ENCODE data around the gene CTPS1. TPM values are rescaled to one million over a fixed set of nuclear protein-coding genes. Genes with fewer than 3 reads are reported as not detected.

CTPS1 gene
- total RNA-seq, 1 donor from 2014 or later = 60.5 TPM

DNA sequence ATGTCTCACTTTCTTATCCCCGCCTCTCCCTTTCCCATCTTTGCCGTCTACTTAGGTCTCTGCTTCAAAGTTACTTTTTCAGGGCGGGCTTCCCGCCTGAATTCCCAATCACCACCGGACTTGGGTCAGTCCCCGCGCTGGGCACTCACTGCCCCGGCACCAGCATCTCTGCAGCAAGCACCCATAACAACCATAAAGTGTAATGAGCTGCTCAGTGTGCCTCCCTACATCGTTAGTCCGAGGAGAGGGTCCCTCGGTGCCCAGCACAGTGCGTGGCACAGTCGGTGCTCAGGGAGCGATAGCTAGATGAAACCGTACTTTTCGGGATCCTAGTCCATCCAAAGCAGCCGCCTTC is 633 bp upstream of the CTPS1 start:
- TF ChIP-seq, protein P1, sequence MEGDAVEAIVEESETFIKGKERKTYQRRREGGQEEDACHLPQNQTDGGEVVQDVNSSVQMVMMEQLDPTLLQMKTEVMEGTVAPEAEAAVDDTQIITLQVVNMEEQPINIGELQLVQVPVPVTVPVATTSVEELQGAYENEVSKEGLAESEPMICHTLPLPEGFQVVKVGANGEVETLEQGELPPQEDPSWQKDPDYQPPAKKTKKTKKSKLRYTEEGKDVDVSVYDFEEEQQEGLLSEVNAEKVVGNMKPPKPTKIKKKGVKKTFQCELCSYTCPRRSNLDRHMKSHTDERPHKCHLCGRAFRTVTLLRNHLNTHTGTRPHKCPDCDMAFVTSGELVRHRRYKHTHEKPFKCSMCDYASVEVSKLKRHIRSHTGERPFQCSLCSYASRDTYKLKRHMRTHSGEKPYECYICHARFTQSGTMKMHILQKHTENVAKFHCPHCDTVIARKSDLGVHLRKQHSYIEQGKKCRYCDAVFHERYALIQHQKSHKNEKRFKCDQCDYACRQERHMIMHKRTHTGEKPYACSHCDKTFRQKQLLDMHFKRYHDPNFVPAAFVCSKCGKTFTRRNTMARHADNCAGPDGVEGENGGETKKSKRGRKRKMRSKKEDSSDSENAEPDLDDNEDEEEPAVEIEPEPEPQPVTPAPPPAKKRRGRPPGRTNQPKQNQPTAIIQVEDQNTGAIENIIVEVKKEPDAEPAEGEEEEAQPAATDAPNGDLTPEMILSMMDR (conservative IDR thresholded peaks at IDR 0.05) = no peak
- H3K36me3 Mint-ChIP-seq = peaks cover 1% of the 10 kb centered on the region

GRCh38 chr1:40980068-40980452 is 564 bp downstream of the CTPS1 start:
- H3K27me3 Mint-ChIP-seq = no peaks in the 10 kb centered on the region
- H3K4me1 Mint-ChIP-seq (ENCODE audit: unreplicated experiment) = peaks cover 37% of the 10 kb centered on the region
- TF ChIP-seq, protein P1 (conservative IDR thresholded peaks at IDR 0.05) = no peak
- no peaks in the 10 kb centered on the region for H3K9me3 Mint-ChIP-seq
- peak overlapping the region; percentile 94 for H3K4me3 Mint-ChIP-seq
- peak overlapping the region; percentile 92 for H3K27ac Mint-ChIP-seq
- DNase-seq (ENCODE audit: extremely low spot score, unreplicated experiment) = peak; percentile 71
- peaks cover 9% of the 10 kb centered on the region for H3K36me3 Mint-ChIP-seq

More for the DNA sequence above, 633 bp upstream of the CTPS1 start:
- Mint-ChIP-seq H3K4me3 (peak overlapping the region; percentile 90), H3K4me1 (ENCODE audit: unreplicated experiment) (peaks cover 32% of the 10 kb centered on the region), H3K9me3 (no peaks in the 10 kb centered on the region), H3K27me3 (no peaks in the 10 kb centered on the region), H3K27ac (peak overlapping the region; percentile 82)
- no peak for DNase-seq (ENCODE audit: extremely low spot score, unreplicated experiment)

GRCh38 chr1:40980453-40981121 is 1.1 kb downstream of the CTPS1 start:
- DNase-seq (ENCODE audit: extremely low spot score, unreplicated experiment) = no peak

GRCh38 chr1:40981691-40982448 is 2.4 kb downstream of the CTPS1 start:
- Mint-ChIP-seq H3K9me3 (no peaks in the 10 kb centered on the region), H3K4me1 (ENCODE audit: unreplicated experiment) (peaks cover 35% of the 10 kb centered on the region), H3K36me3 (peaks cover 15% of the 10 kb centered on the region), H3K27me3 (no peaks in the 10 kb centered on the region), H3K4me3 (peak overlapping the region; percentile 94), H3K27ac (peak overlapping the region; percentile 1)
- TF ChIP-seq, protein P1 (conservative IDR thresholded peaks at IDR 0.05) = no peak
- DNase-seq (ENCODE audit: extremely low spot score, unreplicated experiment) = no peak

More at GRCh38 chr1:40980453-40981121, 1.1 kb downstream of the CTPS1 start:
- Mint-ChIP-seq H3K27ac (peak overlapping the region; percentile 92), H3K36me3 (peaks cover 9% of the 10 kb centered on the region), H3K27me3 (no peaks in the 10 kb centered on the region), H3K9me3 (no peaks in the 10 kb centered on the region), H3K4me1 (ENCODE audit: unreplicated experiment) (peaks cover 37% of the 10 kb centered on the region), H3K4me3 (peak overlapping the region; percentile 94)
- TF ChIP-seq, protein P1 (conservative IDR thresholded peaks at IDR 0.05) = no peak

- Mint-ChIP-seq H3K27me3 (no peaks in the 10 kb centered on the region), H3K4me1 (ENCODE audit: unreplicated experiment) (peaks cover 32% of the 10 kb centered on the region), H3K4me3 (peak overlapping the region; percentile 94), H3K27ac (no peak overlapping the region), H3K9me3 (no peaks in the 10 kb centered on the region), H3K36me3 (peaks cover 15% of the 10 kb centered on the region)
- no peak for DNase-seq (ENCODE audit: extremely low spot score, unreplicated experiment)
- TF ChIP-seq, protein P1 (conservative IDR thresholded peaks at IDR 0.05) = no peak
Measured at GRCh38 chr1:40982721-40983120, 3.2 kb downstream of the CTPS1 start.

All from type B pancreatic cell (in vitro differentiated cells).